Large intestine (tissue), 3 donors: Measurements from ENCODE around the gene SMIM43. TPM values are rescaled to one million over a fixed set of nuclear protein-coding genes. Genes with fewer than 3 reads are reported as not detected.

Source experiments
- DNase-seq, 2 donors: peaks; one replicate each; pipeline versions ENCODE4 v3.0.0 to v3.0.0-alpha.2; 2013
- H3K27ac ChIP-seq: one replicate; pipeline ENCODE4 v1.5.1; 2013; ENCODE audit warnings: low read length
- H3K27me3 ChIP-seq: 2 replicates; pipeline ENCODE4 v1.6.1; 2013; ENCODE audit warnings: low read length; ENCODE audit not compliant: control insufficient read depth, insufficient read depth
- H3K36me3 ChIP-seq: 2 replicates; pipeline ENCODE4 v1.6.1; 2013; ENCODE audit warnings: low read length; ENCODE audit not compliant: control insufficient read depth, insufficient read depth
- H3K4me1 ChIP-seq: one replicate; pipeline ENCODE4 v1.6.1; 2013; ENCODE audit warnings: low read length; ENCODE audit not compliant: control insufficient read depth, insufficient read depth
- H3K4me3 ChIP-seq: one replicate; pipeline ENCODE4 v1.5.1; 2013; ENCODE audit warnings: low read length
- H3K9me3 ChIP-seq: one replicate; pipeline ENCODE4 v1.6.1; 2013; ENCODE audit warnings: mild to moderate bottlenecking, low read depth, low read length, moderate library complexity; ENCODE audit not compliant: control insufficient read depth
- WGBS: methylation state at CpG from one replicate; pipeline ENCODE4 v1.1.5; 2013; ENCODE audit warnings: low lambda C conversion rate; ENCODE audit not compliant: insufficient coverage; 5-methylcytosine and 5-hydroxymethylcytosine counted together
- polyA plus RNA-seq: library from polyadenylated mRNA; unstranded; fragments of 120-200 nt; gene quantifications from one replicate; pipeline ENCODE4 v1.2.1, GENCODE V29; 2013

SMIM43 gene
- polyA plus RNA-seq, 1 donor, result 0.48 TPM

DNA sequence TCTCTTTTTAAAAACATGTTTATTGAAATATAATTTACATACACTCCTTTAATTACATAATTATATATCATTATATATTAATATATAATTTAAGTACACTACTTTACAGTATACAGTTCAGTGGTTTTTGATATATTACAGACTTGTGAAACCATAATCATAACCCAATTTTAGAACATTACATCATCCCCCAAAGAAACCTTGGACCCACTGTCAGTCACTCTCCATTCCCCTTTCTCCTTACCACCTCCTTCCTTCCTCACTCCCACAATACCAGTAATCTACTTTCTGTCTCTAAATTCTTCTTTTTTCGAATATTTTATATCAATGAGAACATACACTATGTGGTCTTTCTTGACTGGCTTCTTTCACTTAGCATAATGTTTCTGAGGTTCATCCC is 18.2 kb upstream of the SMIM43 start:
- peaks cover 13% of the 10 kb centered on the region for H3K27me3 ChIP-seq
- H3K9me3 ChIP-seq, result no peaks in the 10 kb centered on the region
- no peaks in the 10 kb centered on the region for H3K36me3 ChIP-seq
- H3K4me1 ChIP-seq, result no peaks in the 10 kb centered on the region
- H3K4me3 ChIP-seq, result no peak overlapping the region
- no peak for DNase-seq
- H3K27ac ChIP-seq, result no peak overlapping the region
- WGBS, result 82% methylated on average over 1 of the region's 1 CpG

DNA sequence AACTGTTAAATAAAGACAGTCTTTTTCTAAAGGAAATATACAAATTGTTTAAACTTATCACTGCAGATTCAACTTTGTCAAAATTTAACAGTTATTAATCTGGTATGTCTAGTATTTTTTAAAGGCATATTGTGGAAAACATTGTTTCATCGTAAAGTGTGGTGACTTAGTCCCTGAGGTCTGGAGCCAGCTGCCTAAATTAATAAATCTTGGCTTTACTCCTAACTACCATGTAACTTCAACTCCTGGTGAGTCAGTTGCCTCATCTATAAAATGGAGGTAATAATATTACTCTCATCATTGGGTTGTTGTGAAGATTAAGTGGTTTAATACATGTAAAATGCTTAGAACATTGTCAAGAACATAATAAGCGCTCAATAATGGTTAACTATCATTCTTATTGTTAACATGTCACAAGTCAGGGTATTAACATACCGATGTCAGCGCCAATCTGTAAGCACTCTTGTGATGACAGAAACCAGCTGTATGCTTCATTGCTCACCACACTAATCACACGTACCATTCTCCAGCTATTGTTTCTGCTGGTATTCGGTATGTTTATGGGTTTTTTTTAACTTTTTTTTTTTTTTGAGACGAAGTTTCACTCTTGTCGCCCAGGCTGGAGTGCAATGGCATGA is 14.1 kb upstream of the SMIM43 start:
- Histone ChIP-seq H3K9me3 (no peaks in the 10 kb centered on the region), H3K4me1 (no peaks in the 10 kb centered on the region), H3K36me3 (no peaks in the 10 kb centered on the region), H3K27me3 (peaks cover 8% of the 10 kb centered on the region), H3K4me3 (no peak overlapping the region), H3K27ac (no peak overlapping the region)
- DNase-seq, result no peak
- 83% methylated on average over 2 of the region's 8 CpGs for WGBS

DNA sequence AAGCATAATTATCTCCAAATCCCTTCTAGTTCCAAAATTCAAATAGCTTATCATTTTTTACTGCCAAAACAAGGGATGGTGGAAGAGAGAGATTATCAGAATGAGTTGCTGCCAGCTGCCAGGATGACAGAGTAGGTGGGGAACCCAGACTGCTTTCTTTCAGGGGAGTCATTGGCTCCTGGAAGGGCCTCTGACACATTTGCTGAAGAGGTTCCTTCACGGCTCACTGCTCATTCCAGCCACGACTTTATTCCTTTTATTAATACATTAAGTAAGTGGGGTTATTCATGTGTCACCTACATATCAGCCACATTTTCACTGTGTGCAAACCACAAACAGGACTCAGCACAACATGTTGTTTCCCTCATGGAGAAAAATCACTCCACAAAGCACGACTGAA is 12.7 kb upstream of the SMIM43 start:
- H3K36me3 ChIP-seq, result no peaks in the 10 kb centered on the region
- no peak overlapping the region for H3K4me3 ChIP-seq
- H3K27me3 ChIP-seq, result peaks cover 8% of the 10 kb centered on the region
- H3K4me1 ChIP-seq, result no peaks in the 10 kb centered on the region
- DNase-seq, result no peak
- H3K27ac ChIP-seq, result no peak overlapping the region
- WGBS, result 0% methylated on average over 1 of the region's 3 CpGs
- H3K9me3 ChIP-seq, result no peaks in the 10 kb centered on the region

DNA sequence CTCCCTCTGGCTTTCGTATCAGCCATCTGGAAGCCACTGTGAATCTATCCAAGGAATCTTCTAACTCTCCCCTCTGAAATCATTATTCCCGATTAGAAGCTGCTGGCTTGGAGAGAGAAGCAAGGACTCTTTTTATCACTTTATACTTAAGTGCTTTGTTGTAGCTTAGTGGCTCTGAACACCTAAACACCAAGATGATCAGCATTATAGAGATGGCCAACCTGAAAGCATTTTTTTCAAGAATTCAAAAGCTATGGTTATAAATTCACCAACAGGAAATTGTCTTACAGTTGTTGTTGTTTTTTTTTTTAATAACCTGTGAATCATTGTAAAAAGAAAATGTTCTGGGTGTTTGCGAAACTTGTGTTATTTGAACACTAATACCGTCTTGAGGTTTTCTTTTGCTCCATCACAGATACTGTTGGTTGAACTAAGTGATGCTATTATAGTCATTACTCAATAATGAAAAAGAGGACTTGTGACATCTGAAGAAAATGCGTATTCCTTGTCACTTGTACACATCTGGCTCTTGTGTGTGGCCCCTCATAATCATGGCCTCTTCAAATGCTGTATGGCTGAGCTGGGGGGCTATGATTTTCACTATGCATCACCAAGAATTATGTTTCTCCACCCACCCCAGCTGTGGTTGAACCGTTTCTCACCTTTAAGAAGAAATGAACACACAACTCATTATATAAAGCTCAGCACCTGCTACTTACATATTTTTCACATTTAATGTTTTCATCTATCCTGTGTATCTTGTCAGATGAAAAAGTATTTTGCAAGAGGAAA is 11.8 kb upstream of the SMIM43 start:
- Histone ChIP-seq H3K27ac (no peak overlapping the region), H3K36me3 (no peaks in the 10 kb centered on the region), H3K9me3 (no peaks in the 10 kb centered on the region), H3K4me3 (no peak overlapping the region), H3K4me1 (no peaks in the 10 kb centered on the region), H3K27me3 (peaks cover 8% of the 10 kb centered on the region)
- no peak for DNase-seq
- WGBS, result 100% methylated on average over 1 of the region's 6 CpGs

DNA sequence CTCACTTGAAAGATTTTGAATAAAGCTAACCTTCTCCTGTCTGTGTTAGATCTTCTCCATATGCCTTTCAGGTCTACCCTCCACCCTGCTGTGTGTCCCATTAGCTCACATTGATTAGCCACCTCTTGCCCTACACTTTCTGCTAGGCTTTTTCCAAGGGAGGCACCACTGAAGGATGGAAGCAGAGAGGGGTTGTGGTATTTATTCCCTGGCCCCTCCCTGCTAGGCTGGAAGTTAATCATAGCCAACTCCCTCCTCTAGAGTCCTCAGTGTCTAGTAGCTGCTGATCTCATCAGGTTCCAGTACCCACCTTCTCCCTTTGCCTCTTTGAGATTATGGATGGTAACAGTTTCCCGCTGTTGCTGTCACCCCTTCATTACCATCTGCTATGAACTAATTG is 8.9 kb upstream of the SMIM43 start:
- DNase-seq, result no peak
- H3K27ac ChIP-seq, result no peak overlapping the region
- WGBS, result 60% methylated on average over 1 of the region's 1 CpG

DNA sequence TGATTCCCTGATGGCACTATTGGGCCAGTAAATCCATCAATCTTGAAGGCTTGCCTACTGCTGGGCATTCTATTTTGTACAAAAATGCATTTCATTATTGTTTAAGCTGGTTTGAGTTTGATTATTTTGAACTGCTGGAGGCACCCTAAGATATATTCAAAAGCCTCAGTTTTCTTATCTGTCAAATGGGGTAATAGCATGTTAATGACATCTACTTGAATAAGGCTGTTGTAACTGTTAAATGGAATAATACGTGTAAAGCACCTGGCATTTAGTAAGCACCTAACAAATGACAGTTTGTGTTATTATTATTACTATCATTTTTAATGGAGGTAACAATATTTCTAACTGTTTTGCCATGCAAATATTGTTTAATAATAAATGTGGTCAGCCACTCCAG is 6.9 kb upstream of the SMIM43 start:
- no peak overlapping the region for H3K4me3 ChIP-seq
- no peak for DNase-seq
- no peaks in the 10 kb centered on the region for H3K9me3 ChIP-seq
- no peak overlapping the region for H3K27ac ChIP-seq
- no peaks in the 10 kb centered on the region for H3K4me1 ChIP-seq
- peaks cover 29% of the 10 kb centered on the region for H3K27me3 ChIP-seq
- WGBS, result 100% methylated on average over 1 of the region's 1 CpG
- H3K36me3 ChIP-seq, result no peaks in the 10 kb centered on the region

More for the DNA sequence above, 8.9 kb upstream of the SMIM43 start:
- no peaks in the 10 kb centered on the region for H3K4me1 ChIP-seq
- no peaks in the 10 kb centered on the region for H3K9me3 ChIP-seq
- H3K4me3 ChIP-seq, result no peak overlapping the region
- no peaks in the 10 kb centered on the region for H3K36me3 ChIP-seq
- peaks cover 24% of the 10 kb centered on the region for H3K27me3 ChIP-seq

DNA sequence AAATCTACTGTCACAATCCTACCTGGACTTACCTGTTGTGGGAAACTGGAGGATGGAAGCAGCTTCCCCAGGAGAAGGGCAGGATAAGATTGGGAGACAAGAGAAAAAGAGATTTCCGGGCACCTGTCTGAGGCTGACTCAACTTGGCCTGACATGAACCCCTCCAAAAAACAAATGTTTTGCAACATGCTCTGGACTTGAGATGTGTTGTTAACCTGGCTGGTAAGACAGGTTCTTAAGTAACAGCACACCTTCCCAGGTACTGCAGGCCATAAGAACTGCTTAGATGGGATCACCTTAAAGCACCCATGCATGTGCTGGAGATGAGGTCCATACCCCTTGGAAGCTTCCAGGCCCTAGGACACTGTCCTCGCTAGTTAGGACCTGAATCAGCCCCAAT is 4.4 kb upstream of the SMIM43 start:
- Histone ChIP-seq H3K9me3 (no peaks in the 10 kb centered on the region), H3K27me3 (peaks cover 55% of the 10 kb centered on the region), H3K27ac (no peak overlapping the region), H3K4me3 (no peak overlapping the region), H3K4me1 (no peaks in the 10 kb centered on the region), H3K36me3 (no peaks in the 10 kb centered on the region)
- no CpG with 5 or more reads among the region's 2 CpGs for WGBS
- DNase-seq, result no peak

DNA sequence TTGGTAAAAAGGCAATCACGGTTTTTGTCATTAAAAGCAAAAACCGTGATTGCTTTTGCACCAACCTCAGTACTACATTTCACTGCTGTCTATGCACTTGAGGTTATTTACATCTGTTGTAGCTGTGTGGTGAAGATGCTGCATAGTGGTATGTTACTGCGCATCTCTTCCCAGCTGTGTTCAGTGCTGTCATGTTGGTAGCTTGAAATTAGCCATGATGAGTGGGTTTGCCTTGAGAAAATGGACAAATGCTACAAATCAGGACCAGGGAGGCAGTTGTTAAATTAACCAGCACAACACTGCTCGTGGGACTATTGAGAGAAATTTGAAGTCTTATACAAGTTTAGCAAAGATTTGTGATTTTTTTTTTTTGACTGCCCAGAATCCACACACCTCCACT is 2.2 kb upstream of the SMIM43 start:
- Histone ChIP-seq H3K36me3 (no peaks in the 10 kb centered on the region), H3K27ac (no peak overlapping the region), H3K4me3 (no peak overlapping the region), H3K9me3 (no peaks in the 10 kb centered on the region), H3K4me1 (no peaks in the 10 kb centered on the region), H3K27me3 (peaks cover 71% of the 10 kb centered on the region)
- DNase-seq, result no peak
- no CpG with 5 or more reads among the region's 4 CpGs for WGBS

DNA sequence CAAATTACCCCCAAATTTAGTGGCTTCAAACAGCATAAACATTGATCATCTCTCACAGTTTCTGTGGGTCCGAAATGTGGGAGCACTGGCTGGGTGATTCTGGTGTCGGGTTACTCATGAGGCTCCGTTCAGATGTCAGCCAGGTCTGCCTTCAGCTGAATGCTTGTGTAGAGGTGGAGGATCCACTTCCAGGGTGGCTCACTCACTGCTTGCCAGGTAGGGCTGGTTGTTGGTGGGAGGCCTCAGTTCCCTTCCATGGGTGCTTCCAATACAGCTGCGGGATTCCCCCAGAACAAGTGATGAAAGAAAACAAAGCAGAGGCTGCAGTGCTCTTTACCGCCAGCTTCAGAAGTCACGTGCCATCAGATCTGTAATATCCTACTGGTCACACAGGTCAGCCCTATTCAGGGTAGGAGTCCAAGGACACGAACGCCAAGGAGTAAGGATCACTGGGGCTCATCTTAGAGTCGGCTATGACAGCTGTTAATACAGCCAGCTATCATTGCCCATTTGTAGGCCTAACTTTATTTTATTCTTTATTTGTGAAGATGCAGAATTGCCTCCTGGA is 1.1 kb upstream of the SMIM43 start:
- Histone ChIP-seq H3K4me3 (no peak overlapping the region), H3K4me1 (no peaks in the 10 kb centered on the region), H3K27me3 (peaks cover 71% of the 10 kb centered on the region), H3K27ac (no peak overlapping the region), H3K36me3 (no peaks in the 10 kb centered on the region), H3K9me3 (no peaks in the 10 kb centered on the region)
- no CpG with 5 or more reads among the region's 9 CpGs for whole genome bisulfite sequencing
- no peak for DNase-seq

DNA sequence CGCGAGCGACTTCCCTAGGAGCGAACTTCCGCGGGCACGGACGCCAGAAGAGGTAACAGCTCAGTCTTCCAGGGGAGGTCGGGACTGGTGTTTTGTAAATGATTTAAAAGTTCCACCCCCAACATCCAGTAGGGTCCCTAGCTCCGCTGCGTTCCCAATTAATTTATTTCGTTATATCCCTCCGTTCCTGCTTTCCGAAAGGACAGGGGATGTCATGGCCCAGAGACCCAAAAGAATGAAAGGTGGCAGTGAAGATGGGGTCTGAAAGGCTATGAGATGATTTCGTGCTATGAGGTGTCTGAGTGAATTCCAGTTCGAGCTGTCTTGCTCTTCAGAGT is 373 bp upstream of the SMIM43 start:
- Histone ChIP-seq H3K36me3 (no peaks in the 10 kb centered on the region), H3K27ac (no peak overlapping the region), H3K4me1 (no peaks in the 10 kb centered on the region), H3K27me3 (peaks cover 66% of the 10 kb centered on the region), H3K4me3 (peak overlapping the region; percentile 16), H3K9me3 (no peaks in the 10 kb centered on the region)
- no peak for DNase-seq
- 7% methylated on average over 3 of the region's 16 CpGs for WGBS
